Measurements from ENCODE around the gene ARHGEF11. TPM values are rescaled to one million over a fixed set of nuclear protein-coding genes. Genes with fewer than 3 reads are reported as not detected.
A peak's percentile ranks its signal among the peaks of the same experiment; 100 is the strongest.

Gene ARHGEF11
- total and polyA plus RNA-seq, 9 of the 15 experiments (the other 6 are each of a cell fraction or from before 2014, with no cell fraction given), result 0.14 to 15.5 (median 9.0) TPM

DNA sequence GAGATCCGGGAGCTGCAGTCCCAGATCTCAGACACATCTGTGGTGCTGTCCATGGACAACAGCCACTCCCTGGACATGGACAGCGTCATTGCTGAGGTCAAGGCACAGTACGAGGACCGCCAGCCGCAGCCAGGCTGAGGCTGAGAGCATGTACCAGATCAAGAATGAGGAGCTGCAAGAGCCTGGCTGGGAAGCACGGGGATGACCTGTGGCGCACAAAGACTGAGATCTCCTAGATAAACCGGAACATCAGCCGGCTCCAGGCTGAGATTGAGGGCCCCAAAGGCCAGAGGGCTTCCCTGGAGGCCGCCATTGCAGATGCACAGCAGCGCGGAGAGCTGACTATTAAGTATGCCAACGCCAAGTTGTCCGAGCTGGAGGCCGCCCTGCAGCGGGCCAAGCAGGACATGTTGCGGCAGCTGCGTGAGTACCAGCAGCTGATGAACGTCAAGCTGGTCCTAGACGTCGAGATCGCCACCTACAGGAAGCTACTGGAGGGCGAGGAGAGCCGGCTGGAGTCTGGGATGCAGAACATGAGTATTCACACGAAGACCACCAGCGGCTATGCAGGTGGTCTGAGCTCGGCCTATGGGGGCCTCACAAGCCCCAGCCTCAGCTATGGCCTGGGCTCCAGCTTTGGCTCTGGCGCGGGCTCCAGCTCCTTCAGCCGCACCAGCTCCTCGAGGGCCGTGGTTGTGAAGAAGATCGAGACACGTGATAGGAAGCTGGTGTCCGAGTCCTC is 28.6 kb upstream of the ARHGEF11 start (continued):
- TF ChIP-seq, protein P1, sequence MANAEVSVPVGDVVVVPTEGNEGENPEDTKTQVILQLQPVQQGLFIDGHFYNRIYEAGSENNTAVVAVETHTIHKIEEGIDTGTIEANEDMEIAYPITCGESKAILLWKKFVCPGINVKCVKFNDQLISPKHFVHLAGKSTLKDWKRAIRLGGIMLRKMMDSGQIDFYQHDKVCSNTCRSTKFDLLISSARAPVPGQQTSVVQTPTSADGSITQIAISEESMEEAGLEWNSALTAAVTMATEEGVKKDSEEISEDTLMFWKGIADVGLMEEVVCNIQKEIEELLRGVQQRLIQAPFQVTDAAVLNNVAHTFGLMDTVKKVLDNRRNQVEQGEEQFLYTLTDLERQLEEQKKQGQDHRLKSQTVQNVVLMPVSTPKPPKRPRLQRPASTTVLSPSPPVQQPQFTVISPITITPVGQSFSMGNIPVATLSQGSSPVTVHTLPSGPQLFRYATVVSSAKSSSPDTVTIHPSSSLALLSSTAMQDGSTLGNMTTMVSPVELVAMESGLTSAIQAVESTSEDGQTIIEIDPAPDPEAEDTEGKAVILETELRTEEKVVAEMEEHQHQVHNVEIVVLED (CRISPR knock-in tag; IDR thresholded peaks at IDR 0.05), result peak; percentile 27; the same call in 1 of the 2 replicates
- TF ChIP-seq PHB2 (IDR thresholded peaks at IDR 0.05; ENCODE audit: low read depth), result no peak
- 0 out of 2 replicates have a peak, but pooled peaks have one; percentile 6 for TF ChIP-seq JUN (IDR thresholded peaks at IDR 0.05; ENCODE audit: borderline replicate concordance, low read depth, low read length)
- TF ChIP-seq JUN (CRISPR knock-in tag; IDR thresholded peaks at IDR 0.05; ENCODE audit: borderline replicate concordance), result no peak
- no peak for TF ChIP-seq RFX7 (CRISPR knock-in tag; IDR thresholded peaks at IDR 0.05)
- TF ChIP-seq CREM (IDR thresholded peaks at IDR 0.05; ENCODE audit: low read depth), result peak; percentile 50
- peak; percentile 12; the same call in 1 of the 2 replicates for TF ChIP-seq ZNF263 (CRISPR knock-in tag; IDR thresholded peaks at IDR 0.05; ENCODE audit: borderline replicate concordance)
- TF ChIP-seq, protein P2, sequence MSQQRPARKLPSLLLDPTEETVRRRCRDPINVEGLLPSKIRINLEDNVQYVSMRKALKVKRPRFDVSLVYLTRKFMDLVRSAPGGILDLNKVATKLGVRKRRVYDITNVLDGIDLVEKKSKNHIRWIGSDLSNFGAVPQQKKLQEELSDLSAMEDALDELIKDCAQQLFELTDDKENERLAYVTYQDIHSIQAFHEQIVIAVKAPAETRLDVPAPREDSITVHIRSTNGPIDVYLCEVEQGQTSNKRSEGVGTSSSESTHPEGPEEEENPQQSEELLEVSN (IDR thresholded peaks at IDR 0.05; ENCODE audit: borderline replicate concordance in 1 of 2, extremely low read depth in 1 of 2, insufficient read depth in 1 of 2, insufficient read length in 1 of 2, low read depth in 1 of 2, low read length in 1 of 2, poor library complexity in 1 of 2, severe bottlenecking in 1 of 2), result peak in 1 of 2 experiments; percentile 39
- no peak for TF ChIP-seq RBM22 (IDR thresholded peaks at IDR 0.05; ENCODE audit: low read depth, low read length, poor library complexity, severe bottlenecking)
- peak; percentile 10; the same call in 1 of the 2 replicates for TF ChIP-seq RAD51 (IDR thresholded peaks at IDR 0.05; ENCODE audit: borderline replicate concordance, low read depth)
- TF ChIP-seq, protein P3, sequence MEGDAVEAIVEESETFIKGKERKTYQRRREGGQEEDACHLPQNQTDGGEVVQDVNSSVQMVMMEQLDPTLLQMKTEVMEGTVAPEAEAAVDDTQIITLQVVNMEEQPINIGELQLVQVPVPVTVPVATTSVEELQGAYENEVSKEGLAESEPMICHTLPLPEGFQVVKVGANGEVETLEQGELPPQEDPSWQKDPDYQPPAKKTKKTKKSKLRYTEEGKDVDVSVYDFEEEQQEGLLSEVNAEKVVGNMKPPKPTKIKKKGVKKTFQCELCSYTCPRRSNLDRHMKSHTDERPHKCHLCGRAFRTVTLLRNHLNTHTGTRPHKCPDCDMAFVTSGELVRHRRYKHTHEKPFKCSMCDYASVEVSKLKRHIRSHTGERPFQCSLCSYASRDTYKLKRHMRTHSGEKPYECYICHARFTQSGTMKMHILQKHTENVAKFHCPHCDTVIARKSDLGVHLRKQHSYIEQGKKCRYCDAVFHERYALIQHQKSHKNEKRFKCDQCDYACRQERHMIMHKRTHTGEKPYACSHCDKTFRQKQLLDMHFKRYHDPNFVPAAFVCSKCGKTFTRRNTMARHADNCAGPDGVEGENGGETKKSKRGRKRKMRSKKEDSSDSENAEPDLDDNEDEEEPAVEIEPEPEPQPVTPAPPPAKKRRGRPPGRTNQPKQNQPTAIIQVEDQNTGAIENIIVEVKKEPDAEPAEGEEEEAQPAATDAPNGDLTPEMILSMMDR (IDR thresholded peaks at IDR 0.05 in 2 of 3, conservative IDR thresholded peaks at IDR 0.05 in 1 of 3; ENCODE audit: insufficient read depth in 2 of 3, low read depth in 1 of 3, low read length in 3 of 3), result peak; percentile 70 to 76 (median 71)
- no peak for TF ChIP-seq ZZZ3 (IDR thresholded peaks at IDR 0.05)
- 0 out of 2 replicates have a peak, but pooled peaks have one; percentile 40 for TF ChIP-seq XRCC5 (IDR thresholded peaks at IDR 0.05; ENCODE audit: low read depth, low read length)
- no peak for TF ChIP-seq SLC30A9 (CRISPR knock-in tag; IDR thresholded peaks at IDR 0.05)
- peak; percentile 57 for TF ChIP-seq HNRNPLL (IDR thresholded peaks at IDR 0.05; ENCODE audit: low read depth, low read length, poor library complexity, severe bottlenecking)
- TF ChIP-seq, protein P4, sequence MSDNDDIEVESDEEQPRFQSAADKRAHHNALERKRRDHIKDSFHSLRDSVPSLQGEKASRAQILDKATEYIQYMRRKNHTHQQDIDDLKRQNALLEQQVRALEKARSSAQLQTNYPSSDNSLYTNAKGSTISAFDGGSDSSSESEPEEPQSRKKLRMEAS (CRISPR knock-in tag; IDR thresholded peaks at IDR 0.05), result peak; percentile 32; the same call in 1 of the 2 replicates

Data from K562 (cell line).